NCI-H2081 (cell line): Measurements from ENCODE around the gene RAPGEF4.
"Not testable (repeated sequence)": the region's sequence is repeated elsewhere in the genome, so short reads cannot be mapped to it uniquely, and the experiment has no call there.

Experiments
- DNase-seq, 2 experiments: peaks; one replicate each; lab custom pipeline; 2025; lab: John Stamatoyannopoulos, UW

The RAPGEF4 gene

DNA sequence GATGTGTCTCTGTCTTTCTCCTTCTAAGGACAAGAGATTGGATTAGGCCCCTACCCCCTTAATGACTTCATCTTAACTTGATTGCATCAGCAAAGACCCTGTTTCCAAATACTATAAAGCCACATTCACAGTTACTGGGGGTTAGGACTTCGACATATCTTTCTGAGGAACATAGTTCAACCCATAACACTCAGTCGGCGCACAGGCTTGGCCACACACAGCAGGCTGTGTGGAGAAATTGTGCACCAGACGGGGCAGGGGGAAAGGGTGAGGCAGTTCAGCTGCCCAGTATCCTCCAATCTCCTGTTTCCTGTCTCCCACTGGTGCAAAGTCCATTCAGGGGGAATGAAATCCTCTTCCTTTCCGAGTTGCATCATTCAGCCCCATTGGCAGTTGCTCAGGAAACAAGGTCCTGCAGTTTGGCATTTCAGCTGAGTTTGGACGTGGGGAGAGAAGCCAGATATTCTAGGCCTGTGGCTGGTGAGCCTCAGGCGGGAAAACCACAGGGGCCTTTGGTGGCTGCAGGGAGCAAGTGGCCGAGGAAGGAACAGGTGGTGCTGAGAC lies 9.4 kb upstream of the RAPGEF4 start:
- no peak for DNase-seq

DNA sequence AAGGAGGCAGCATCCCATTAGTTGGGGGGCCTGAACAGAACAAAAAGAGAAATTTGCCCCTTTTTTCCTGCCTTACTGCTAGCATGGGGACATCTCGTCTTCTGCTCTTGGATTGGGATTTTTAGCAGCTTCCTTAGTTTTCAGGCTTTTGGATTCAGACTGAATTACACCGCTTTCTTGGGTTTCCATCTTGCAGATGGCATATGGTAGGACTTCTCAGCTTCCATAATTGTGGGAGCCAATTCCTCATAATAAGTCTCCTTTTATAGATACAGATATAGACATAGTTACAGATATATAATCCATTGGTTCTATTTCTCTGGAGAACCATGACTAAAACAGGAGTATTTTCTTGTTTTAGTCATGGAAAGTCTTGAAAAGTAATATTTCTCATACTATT lies 5.2 kb upstream of the RAPGEF4 start:
- DNase-seq: no peak

DNA sequence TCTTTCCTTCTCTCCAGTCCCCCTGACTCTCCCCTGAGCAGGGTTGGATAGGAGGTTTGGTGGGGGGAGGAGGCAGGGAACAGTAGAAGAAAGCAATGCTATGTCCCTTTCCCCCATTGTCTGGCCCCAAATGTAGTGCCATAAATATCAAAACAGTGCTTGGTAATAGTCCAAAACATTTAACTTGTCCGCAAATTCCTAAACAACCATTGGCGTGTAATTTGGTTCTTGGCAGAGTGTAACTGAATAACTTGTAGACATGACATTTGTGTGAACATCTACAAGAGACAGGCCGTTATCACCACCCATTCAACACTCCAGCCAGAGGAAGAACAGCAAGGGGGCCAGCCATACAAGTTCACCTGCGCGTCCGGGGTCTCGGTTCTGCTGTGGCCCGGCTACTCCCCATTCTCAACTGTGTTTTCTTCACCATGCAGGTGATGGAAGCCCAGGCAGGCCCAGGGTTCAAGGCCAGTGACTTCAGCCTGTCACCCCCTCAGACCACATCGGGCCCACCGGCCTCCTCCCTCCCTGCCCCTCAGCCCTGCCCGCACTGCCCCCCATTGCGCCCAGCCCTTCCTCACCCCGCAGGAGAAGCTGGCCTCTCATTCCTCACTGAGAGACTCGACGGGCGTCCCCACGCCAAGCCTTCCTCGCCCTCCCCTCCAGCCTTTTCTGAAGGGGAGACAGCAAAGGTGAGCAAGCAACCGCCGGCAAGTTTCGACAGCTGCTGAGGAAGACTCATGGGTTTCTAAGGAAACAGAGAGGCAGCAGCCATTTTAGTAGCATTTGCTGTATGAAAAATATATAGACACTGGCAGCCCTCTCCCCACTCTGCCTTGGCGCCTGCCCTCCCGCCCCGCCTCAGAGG lies 699 bp upstream of the RAPGEF4 start:
- peak in 1 of 2 experiments; percentile 35 for DNase-seq

DNA sequence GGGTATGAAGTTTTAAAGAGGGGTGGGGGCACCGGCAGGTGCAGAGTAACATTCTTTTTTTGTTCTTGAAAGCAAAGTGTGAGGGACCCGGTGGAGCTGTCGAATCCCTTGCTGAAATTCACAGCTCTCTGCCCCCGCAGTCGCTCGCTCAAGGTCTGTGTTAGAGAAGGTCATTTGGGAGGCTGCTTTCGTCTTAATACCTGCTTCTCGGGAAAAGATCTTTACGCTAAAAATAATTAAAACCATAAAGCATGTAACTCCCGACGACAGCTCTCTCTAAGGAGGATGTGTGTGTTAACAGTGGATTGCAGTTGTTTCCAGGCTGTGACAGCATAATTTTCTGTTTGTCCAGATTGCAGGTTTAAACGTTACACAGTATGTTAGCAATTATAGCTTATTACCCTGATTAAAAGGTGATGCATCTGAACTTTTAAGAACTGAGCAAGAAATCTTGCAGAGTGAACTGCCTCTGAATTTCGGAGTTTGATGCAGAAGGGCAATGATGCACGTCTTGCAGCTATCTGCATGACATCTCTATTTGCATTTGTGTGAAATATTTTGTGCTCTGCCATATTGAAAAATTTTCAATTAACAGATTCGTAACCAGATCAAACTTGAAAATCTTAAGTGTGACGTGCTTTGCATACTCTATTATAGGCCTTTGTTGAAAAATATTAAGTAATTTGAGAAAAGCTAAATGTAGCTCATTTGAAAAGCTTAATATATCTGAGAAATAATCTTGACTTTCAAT lies 954 bp downstream of the RAPGEF4 start:
- peak in 1 of 2 experiments; percentile 50 for DNase-seq

DNA sequence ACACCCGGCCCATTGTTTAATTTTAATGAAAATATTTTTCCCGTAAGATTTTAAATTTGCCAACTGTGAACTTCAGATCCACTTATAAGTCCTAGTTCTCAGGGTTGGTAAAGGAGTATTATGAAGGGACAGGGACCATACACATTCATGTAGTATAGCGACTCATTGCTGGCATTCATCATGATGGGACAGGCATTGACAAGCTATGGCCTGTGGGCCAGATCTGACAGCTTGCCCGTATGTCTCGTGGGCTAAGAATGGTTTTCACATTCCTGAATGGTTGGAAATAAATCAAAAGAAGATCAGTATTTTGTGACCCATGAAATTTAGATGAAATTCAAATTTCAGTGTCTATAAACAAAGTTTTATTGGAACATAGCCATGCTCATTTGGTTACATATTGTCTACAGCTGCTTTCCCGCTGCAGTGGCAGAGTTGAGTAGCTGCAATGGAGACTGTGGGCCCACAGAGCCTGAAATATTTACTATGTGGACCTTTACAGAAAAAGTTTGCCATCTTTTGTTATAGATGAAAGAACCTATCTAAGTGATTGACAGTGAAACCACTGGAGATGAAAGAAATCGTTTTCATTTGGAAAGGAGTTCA lies 4.1 kb downstream of the RAPGEF4 start:
- DNase-seq: no peak

DNA sequence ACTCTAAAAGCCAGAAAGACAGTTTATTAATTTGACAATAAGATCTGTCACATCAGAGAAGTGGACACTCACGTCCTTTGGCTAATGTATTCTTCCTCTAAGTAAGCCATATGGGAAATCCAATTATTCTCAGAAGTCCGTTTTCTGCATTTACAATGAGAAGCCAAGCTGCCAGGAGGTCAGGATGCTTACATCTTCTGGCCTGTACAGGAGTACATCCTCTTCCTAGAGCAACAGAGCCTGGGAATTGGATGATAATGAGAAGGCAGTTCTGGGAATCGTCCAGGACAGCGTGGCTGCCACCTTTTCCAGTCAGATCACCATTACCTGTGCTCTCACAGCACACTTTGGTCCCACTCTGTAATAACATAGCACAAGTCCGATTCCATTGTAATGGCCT lies 5.2 kb downstream of the RAPGEF4 start:
- DNase-seq: no peak

DNA sequence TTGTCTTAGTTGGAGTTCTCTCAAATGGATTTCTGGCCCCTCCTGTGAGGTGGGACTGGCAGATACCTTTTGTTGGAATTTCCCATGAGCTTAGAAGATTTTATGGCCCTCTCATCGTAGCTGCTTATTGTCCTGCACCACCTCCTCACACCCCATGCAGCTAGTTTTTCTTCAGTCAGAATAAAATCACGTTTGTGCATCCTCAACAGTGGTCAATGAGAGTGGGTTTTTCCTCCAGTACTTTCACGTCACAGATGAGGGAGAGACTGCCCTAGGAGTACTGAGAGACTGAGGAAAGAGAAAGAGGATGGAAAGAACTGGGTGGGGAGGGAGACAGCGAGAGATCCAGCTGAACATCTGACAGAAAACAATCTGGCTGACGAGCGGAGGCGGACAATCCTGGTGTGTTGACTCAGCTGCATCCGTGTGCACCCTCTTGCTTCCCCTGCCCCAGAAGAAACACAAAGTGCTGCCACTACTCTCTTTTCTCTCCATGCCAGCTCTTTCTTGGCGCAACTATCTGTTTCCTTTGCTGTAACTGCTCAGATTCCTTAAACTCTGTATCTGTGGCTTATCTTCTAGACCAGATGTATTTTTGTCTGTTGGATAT lies 7.4 kb downstream of the RAPGEF4 start:
- peak; percentile 76 to 92 for DNase-seq

DNA sequence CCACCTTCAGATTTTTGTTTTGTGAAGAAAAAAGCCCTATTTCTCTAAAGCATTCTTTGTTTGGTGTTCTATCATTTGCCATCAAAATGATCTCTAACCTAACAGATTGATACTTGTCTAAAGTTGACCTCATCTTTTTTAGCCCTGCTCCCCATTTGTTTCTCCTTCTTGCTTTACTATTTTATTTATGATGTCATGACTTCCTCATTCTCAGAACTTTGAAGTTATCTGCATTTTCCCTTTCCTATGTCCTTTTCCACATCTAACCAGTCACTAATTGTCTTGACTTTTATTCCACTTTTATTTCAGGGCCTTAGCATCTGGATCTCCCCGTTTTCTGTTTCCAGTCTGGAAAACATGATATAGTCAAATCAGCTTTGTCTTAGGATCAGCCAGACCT lies 8.3 kb downstream of the RAPGEF4 start:
- DNase-seq: no peak

DNA sequence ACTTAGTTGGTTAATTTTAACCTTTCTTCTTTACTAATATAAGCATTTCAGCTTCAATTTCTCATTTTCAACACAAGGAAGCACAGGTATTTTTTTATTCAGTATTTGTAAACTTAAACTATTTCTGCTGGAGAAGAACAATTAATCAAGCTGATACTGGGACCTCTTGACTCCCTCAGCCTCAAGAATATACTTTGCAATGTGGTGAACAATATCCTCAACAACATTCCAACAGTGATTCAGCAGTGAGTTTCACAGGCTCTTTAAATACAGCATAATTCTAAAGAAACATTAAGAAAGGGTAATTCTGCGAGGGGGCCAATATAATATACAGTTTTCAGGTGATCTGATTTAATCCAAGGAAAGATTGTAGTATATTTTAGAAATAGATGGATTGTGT lies 10.0 kb downstream of the RAPGEF4 start:
- no peak for DNase-seq

DNA sequence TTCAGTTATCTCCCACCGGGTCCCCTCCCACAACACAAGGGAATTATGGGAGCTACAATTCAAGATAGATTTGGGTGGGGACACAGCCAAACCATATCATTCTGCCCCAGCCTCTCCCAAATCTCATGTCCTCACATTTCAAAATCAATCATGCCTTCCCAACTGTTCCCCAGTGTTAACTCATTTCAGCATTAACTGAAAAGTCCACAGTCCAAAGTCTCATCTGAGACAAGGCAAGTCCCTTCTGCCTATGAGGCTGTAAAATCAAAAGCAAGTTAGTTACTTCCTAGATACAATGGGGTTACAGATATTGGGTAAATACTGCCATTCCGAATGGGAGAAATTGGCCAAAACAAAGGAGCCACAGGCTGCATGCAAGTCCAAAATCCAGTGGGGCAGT lies 12.9 kb downstream of the RAPGEF4 start:
- DNase-seq: not testable (repeated sequence)

DNA sequence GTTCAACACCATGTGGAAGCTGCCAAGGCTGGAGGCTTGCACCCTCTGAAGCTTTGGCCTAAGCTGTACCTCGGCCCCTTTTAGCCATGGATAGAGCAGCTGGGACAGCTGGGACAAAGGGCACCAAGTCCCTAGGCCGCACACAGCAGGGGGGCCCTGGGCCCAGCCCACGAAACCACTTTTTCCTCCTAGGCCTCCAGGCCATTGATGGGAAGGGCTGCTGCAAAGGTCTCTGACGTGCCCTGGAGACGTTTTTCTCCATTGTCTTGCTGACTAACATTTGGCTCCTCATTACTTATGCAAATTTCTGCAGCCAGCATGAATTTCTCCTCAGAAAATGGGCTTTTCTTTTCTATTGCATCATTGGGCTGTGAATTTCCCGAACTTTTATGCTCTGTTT lies 13.7 kb downstream of the RAPGEF4 start:
- DNase-seq: no peak

DNA sequence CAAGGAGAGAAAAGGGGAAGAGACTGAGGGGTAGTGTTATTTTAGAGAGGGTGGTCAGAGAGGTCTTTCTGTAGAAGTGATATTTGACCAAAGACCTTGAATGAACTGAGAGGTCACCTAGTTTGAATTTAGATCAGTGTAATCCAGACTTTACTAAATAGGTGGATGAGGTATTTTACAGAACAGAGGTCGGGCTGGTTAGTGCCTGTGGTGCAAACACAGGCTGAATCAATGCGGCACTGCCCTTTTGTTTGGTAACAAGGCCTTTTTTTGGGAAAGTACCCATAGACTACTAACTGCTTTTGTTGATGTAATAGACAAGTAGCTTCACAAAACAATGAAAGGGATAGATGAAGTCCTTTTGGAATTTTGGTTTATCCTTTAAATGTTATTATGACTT lies 15.9 kb downstream of the RAPGEF4 start:
- DNase-seq: no peak

DNA sequence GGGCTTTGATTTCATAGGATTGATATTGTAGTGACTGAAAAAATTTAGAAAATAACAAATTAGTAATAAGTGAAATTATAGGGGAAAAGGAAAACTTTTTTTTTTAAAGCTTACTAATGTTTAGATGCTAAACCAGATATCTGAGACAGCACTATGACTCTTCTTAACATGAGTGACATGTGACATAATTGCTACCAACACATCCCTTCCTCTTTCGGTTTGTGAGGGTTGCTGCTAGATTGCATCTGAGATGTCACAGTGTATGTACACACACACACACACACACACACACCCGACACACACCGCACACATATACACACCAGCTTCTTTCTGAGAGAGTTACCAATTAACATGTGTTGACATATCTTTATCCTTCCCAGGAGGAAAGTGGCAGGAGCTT lies 18.0 kb downstream of the RAPGEF4 start:
- no peak for DNase-seq

DNA sequence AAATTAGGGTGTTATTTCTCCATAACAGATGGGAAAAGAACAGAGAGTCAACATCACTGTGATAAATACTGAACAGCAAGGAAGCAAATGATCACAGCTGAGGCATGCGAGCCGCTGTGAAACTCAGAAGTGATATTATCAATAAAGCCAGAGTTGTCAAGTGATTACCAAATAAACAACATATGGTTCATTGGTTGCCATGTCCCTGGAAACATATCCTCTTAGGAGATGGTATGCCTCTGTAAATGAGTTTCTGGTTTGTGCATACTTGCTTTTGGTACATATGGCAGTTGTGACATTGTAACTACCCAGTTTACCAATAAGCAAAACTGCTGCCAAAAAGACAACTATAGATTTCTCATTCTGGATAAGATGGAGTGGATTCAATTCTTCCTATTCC lies 23.8 kb downstream of the RAPGEF4 start:
- no peak for DNase-seq

DNA sequence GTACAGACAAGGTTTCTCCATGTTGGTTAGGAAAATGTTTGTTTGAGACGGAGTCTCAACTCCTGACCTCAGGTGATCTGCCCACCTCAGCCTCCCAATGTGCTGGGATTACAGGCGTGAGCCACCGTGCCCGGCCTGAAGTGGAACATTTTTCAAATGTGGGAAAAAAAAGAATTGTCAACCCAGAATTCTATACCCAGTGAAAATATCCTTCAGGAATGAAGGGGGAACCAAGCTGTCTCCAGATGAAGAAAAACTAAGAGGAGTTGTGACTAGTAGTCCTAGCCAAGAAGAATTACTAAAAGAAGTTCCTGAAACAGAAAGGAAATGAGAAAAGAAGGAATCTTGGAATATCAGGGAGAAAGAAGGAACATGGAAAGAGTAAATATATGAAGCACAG lies 25.7 kb downstream of the RAPGEF4 start:
- DNase-seq: no peak

DNA sequence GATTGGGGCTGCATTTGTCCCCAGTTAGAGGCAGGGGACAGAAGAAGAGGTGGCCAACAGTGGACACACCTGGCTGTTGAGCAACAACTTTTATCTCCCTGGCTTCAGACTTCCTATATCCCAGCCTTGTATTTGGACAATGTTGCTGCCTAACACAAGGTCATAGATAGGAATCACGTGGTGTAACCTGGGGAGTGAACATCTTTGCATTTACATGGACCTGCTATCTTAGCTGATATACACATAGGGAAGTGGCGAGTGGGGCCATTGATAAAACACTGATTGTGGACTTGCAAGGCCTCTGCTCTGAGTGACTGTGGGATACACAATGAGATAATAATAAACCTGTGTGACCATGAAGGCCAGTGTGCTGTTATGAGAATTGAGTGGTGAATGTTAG lies 26.9 kb downstream of the RAPGEF4 start:
- DNase-seq: no peak

DNA sequence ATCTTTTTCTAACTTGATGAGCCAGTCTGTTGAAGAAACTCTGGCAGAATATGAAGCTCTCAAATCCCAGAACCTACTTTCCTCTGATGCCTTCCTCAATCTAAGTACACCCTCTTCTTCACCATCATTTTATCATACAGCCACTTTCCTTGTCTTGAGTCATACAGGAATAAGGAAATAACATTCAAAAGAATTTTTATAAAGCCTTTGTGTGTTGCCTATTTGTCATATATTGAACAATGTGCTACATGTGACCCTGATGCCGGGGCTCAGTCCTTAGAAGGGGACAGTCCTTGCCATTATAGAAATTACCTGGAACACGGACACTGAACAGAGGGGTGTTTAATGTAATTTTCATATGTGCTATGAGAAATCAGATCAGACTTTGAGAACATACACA lies 27.4 kb downstream of the RAPGEF4 start:
- DNase-seq: no peak

DNA sequence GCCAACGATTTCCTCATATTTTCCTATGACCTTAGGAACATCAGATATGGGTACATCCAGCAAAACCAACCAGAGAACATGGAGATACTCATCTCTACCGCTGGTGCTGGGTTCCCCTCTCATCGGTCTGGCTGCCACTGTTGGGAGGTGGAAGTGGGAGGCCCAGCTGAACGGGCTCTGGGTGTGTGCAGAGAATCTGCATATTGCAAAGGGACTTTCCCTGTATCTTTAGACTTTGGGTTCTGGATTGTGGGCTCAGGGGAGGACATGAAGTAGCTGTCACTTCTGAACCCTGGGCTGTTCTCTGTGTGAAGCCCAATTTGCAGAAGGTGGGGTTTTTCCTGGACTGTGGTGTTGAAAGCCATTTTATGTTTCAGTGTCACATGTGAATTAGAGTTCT lies 30.0 kb downstream of the RAPGEF4 start:
- DNase-seq: no peak

DNA sequence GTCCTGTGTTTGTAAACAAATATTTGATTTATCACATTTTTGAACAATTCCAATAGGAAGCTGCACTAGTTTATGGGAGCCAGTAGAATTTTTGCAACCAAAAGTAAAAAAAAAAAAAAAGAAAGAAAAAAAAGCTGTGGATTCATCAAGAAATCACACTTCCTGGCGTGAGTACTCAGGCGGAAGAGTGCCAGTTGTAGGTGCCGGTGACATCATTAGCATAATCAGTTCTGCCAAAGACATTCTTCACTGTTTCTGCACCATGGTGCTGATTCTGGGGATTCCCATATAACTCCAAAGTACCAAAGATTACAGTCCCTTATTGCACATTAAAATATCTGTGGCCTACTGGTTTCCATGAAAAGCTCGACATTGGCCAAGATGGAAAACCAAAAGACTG lies 32.8 kb downstream of the RAPGEF4 start:
- DNase-seq: no peak

DNA sequence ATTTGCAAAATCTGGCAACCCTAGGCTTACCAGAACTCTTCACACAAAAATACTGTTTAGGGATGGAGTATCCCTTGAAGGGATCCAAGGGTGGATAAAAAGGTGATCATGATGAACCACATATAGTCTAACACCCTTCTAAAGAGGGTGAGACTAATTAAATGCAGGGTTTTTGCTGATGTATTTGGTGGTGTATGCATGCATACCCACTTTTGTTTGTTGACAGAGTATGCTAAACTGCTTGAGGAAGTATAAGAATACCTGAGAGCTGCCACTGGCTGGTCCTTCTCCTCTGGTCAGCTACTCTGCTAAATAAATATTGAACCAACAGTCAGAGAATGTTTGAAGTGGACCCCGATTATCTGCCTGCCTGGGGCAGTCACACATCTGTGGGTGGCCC lies 34.2 kb downstream of the RAPGEF4 start:
- DNase-seq: no peak

DNA sequence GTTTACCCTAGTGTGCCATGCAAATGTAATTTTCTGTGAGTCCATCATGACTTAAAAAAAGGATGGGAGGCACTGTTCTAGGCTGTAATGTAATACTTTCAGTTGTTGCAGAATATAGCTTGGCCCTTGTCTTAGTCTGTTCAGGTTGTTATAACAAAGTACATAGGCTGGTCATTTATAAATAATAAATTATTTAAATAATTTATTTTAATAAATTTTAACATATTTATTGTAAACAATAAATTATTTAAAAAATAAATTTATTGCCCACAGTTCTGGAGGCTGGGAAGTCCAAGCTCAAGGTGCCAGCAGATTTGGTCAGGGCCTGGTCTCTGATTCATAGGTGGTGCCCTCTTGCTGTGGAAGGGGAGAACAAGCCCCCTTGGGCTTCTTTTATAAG lies 35.2 kb downstream of the RAPGEF4 start:
- no peak for DNase-seq

DNA sequence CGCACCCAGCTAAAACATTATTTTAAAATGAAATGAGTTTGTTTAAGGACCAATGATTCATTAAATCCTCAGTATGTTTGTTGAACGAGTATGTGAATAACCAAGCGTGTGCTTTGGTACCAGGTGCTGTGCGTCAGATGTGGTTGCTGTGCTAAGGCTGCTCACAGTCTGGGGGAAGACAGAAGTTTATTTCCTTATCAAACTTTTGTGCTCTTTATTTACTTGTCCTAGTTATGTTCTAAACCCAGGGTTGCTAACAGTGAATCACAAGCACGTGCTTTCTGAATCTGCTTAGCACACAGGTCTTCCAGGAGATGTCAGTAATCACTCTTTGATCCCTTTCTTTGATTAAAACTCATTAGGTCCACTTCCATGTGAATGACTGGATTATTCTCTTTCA lies 37.0 kb downstream of the RAPGEF4 start:
- DNase-seq: no peak
